ENCODE data around the gene RGS13. TPM values are rescaled to one million over a fixed set of nuclear protein-coding genes. Genes with fewer than 3 reads are reported as not detected.

RGS13 gene
- total and polyA plus RNA-seq, 2 donors (not counting 1 experiment from before 2014, with no cell fraction given), result 0.22 to 0.59 TPM

DNA sequence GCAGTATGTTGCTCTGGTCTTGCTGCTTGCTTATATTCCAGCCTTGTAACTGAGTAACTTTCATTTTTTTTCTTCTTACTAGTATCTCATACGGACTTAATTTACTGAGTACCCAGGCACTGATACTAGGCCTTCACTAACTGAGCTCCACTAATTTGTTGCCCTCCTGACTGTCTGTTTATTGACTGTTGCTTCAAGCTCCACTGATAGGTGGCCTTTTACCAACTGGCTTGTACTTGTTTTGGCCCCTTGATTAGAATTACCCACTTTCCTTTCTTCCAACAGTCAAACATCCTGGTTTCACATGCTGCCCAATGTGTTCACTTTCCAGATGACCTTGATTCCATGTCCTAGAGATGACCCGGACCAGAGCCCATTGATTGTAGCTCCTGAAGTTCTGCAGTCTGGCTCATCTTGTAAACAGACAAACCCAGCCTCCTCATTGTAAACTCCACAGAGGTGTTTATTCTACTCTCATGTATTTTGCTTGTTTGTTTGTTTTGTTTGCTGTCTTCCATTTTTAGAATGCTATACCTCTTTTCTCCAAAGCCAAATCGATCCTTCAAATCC is 32.6 kb upstream of the RGS13 start:
- H3K27me3 Mint-ChIP-seq, result peaks cover 4% of the 10 kb centered on the region
- 100% methylated on average over 2 of the region's 3 CpGs for WGBS (ENCODE audit: insufficient coverage)

More for the DNA sequence above, 32.6 kb upstream of the RGS13 start:
- no peak overlapping the region for H3K4me3 ChIP-seq (ENCODE audit: control extremely low read depth in 1 of 5, extremely low read depth in 1 of 5, insufficient read depth in 1 of 5, low read depth in 2 of 5, low read length in 4 of 5)
- peaks cover 0 to 12% (median 1%) of the 10 kb centered on the region in 4 experiments for H3K27me3 ChIP-seq (replicated peaks in 1 of 4; ENCODE audit: control extremely low read depth in 1 of 4, control insufficient read depth in 3 of 4, insufficient read depth in 4 of 4, low read length in 3 of 4)
- ATAC-seq (ENCODE audit: low read depth) (no peak), DNase-seq (no peak)
- H2AFZ ChIP-seq (ENCODE audit: insufficient read depth, low read depth, low read length, poor library complexity, severe bottlenecking), result no peak overlapping the region
- H3K4me1 ChIP-seq (ENCODE audit: control insufficient read depth in 2 of 2, insufficient read depth in 2 of 2, low read length in 2 of 2), result peaks cover 9 to 16% of the 10 kb centered on the region in 2 donors
- Mint-ChIP-seq H3K27ac (no peak overlapping the region), H3K4me3 (no peak overlapping the region), H3K4me1 (peaks cover 32% of the 10 kb centered on the region), H3K9me3 (ENCODE audit: insufficient read depth) (no peaks in the 10 kb centered on the region)
- CTCF ChIA-PET, result interaction anchor here (1.0 to 1.5 kb wide), 4 partner anchors 96 to 129 kb away, joined by 3 to 4 read pairs (median 4); no protein-coding TSS in a partner anchor
- no peaks in the 10 kb centered on the region for H3K36me3 ChIP-seq (replicated peaks in 1 of 2; ENCODE audit: control extremely low read depth in 1 of 2, control insufficient read depth in 1 of 2, extremely low read depth in 1 of 2, insufficient read depth in 2 of 2, low read length in 1 of 2)
- H3K27ac ChIP-seq (ENCODE audit: low read length in 2 of 2), result no peak overlapping the region
- intact Hi-C loops (cut with micrococcal nuclease), result no loop called here
- no peak overlapping the region for H3K4me2 ChIP-seq (replicated peaks; ENCODE audit: low read depth, low read length, poor library complexity, severe bottlenecking)
- no peaks in the 10 kb centered on the region for H3K9me3 ChIP-seq (ENCODE audit: control extremely low read depth in 1 of 3, control insufficient read depth in 2 of 3, insufficient read depth in 1 of 3, low read length in 2 of 3)
- TF ChIP-seq, protein P1, sequence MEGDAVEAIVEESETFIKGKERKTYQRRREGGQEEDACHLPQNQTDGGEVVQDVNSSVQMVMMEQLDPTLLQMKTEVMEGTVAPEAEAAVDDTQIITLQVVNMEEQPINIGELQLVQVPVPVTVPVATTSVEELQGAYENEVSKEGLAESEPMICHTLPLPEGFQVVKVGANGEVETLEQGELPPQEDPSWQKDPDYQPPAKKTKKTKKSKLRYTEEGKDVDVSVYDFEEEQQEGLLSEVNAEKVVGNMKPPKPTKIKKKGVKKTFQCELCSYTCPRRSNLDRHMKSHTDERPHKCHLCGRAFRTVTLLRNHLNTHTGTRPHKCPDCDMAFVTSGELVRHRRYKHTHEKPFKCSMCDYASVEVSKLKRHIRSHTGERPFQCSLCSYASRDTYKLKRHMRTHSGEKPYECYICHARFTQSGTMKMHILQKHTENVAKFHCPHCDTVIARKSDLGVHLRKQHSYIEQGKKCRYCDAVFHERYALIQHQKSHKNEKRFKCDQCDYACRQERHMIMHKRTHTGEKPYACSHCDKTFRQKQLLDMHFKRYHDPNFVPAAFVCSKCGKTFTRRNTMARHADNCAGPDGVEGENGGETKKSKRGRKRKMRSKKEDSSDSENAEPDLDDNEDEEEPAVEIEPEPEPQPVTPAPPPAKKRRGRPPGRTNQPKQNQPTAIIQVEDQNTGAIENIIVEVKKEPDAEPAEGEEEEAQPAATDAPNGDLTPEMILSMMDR (IDR thresholded peaks at IDR 0.05), result no peak
- no peak for TF ChIP-seq EZH2 (IDR thresholded peaks at IDR 0.05; ENCODE audit: borderline replicate concordance, insufficient read depth, low read depth, low read length, poor library complexity, severe bottlenecking)
- H3K79me2 ChIP-seq (ENCODE audit: control insufficient read depth, insufficient read depth, low read length), result no peaks in the 10 kb centered on the region
- H4K20me1 ChIP-seq (ENCODE audit: control insufficient read depth, insufficient read depth, low read length, poor library complexity, severe bottlenecking), result no peaks in the 10 kb centered on the region
- POLR2A ChIA-PET, result no interaction called here
- no peak overlapping the region for H3K9ac ChIP-seq (ENCODE audit: low read length)

Measured in B cell (primary cell).